ENCODE measurements around the gene SCMH1.
A peak's percentile ranks its signal among the peaks of the same experiment; 100 is the strongest.
"Not testable (repeated sequence)": the region's sequence is repeated elsewhere in the genome, so short reads cannot be mapped to it uniquely, and the experiment has no call there.

SCMH1 gene

DNA sequence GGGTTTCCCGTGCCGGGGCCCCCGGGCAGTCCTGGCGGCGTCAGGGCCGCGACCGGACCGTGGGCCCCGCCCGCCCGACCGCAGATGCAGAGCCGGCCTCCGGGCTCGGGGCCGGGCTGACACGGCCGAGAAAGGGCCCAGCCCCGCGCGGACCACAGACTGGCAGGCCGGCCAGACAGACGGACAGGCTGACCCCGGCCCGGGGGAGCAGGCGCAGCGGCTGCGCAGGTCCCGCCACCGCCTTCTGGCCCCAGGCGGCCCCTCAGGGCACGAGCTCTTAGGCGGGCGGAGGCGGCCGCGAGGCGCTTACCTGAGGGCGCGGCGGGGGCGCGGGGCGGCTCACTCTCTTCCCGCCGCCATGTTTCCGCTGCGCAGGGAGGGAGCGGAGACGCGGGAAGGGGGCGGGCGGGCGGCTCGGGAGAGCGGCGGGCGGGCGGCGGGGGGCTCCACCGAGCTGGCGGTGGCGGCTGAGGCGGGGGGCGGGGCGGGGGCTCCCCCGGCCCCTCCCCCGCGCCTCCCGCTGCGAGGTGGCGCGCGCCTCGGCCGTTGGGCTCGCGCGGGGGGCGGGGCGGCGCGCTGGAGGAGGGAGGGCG, at the start of gene SCMH1:
Gene SCMH1 (minus strand): TSS at position 558 of the 593 bp plus-strand sequence. CDS start 56,173 bp downstream, outside the sequence.
- DNase-seq = peak; percentile 60

DNA sequence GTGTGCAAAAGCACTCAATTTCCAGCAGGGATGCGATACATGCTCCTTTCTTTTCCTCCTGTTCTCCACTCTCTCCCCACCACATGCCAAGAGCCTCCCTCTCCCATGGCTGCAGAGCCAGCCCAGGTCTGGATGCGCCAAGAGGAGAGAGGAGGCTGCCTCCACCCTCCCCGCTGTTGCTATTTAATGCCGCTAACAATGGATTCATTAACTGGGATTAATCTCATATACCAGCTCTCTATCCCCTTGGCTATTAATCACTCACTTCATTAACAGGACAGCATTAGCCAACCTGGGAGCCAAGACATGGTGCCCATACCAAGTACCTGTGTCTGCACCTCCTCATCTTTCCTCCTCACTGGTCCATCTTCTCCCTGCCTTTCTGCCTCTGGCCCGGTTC, 49.1 kb upstream of the SCMH1 start:
- no peak for DNase-seq

DNA sequence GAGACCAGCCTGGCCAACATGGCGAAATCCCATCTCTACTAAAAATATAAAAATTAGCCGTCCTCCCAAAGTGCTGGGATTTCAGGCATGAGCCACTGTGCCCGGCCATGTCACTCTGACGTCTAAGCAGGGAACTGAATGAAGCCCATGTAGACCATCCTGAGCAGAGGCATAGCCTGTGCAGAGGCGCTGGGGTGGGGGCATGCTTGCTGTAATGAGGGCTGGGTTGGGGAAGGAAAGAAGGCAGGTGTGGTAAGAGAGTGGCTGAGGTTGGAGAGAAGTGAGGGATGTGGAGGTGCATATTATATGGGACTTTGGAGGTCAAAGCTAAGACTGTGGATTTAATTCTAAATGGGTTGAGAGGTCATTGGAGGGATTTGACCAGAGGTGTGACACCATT, 47.1 kb upstream of the SCMH1 start:
- DNase-seq = no peak

DNA sequence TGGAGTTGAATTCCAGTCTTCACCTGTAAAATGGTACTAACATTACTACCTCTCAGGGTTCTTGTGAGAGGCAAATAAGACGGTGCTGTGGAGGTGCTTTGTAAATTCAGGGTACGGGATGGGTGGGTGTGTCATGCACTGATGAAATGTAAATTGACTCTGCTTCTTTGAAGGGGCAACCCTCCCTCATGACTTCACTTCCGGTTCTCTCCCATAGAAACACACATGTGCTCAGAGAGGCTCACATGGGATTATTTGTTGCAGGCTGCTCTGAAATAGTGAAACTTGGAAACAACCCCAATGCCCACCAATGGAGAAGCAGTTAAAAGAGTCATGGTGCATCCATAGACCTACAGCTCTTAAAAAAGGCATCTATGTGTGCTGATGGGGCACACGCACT, 44.9 kb upstream of the SCMH1 start:
- no peak for DNase-seq

DNA sequence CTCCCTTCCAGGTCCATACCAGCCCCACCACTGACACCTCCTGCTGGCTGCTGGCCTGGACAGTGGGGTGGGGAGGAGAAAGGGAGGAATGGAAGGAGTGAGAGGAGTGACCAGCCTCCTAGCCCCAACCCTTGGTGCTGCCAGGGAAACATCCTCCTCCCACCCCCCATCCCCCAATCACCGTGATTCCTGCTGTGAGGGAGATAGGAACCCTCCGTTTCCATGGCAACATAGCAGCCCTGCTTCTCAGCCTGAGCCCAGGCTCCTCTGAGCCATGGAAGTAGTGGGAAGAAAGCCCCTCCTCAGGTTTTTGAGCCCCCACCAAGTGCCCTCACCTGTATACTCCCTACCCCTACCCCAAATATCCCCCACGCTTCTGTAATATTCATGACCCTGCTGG, 44.4 kb upstream of the SCMH1 start:
- no peak for DNase-seq

DNA sequence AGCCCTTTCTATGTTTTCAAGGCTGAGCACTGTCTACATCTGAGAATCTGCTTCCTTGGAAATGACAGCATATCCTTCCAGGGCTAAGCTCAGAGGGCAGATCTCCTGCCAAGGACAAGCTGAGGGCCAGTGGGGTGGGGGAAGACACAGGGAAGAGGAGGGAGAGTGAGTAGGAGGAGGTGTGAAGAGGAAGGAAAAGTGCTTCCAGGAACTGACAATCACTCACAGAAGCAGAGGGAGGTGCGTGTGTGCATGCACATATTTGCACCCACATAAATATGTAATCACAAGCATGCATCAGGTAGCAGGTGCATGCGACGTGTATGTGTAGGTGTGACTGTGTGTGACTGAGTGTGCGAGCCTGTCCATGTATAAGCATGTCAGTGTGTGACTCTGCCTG, 43.7 kb upstream of the SCMH1 start:
- DNase-seq = no peak

DNA sequence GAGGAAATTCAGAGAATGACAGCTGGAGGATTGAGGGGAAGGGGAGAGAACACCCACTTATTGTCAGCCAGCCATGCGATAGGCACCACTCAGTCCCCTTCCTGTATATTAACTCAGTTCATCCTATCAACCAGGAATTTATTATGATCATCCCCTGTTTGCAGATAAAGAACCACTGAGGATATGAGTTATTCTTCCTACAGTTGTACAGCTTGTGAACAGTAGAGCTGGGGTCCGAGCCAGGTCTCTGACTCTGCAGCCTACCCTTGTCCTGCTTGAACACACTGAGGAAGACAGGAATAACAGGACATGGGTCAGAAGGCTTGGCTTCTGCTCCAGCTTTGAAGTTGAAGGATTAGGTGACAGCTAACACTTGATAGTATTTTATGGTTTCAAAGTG, 42.0 kb upstream of the SCMH1 start:
- DNase-seq = no peak

DNA sequence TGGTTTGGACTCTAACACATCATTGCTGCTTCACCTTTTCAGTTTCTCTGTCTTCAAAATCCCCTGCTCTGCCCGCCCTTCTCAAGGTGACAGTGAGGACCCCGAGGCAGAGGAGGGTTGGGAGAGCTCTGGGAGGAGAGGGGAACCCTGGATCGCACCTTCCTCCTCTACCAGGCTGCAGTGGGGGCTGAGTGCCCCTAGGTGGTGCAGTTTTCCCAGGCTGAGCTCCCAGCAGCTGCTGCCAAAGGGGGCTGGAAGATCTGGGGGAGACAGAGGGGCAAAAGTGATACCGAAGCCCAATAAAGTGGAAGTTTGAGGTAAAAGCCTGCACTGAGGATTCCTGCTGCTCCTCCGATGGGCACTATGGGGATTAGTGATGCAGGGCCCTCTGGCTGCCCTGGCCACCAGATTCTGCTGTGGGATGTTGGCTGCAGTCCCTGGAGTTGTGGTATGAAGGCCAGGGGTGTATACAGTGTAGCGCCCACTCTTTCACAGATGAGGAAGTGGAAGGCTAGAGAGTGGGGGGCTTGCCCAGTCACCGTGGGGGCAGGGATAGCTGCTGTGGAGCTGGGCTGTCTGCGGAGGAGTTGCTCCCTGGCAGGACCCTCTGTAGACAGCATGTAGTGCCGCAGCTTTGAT, 40.7 kb upstream of the SCMH1 start:
- DNase-seq = peak; percentile 15

DNA sequence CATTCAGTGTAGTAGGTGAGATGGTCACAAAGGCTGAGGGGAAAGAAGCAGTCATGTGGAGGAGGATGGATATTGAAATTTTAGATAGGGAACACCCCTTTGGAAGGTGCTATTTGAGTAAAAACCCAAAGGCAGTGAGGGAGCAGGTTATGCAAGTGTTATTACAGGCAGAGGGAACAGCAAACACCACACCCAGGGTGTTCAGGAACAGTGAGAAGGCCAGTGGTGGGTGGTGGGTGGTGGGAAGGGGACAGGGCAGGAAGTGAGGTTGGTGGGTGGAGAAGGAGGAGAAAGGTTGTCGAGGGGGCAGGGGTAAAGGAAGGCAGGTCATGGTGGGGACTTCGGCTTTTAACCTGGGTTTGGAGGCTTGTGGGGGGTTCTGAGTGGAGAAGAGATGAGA, 39.2 kb upstream of the SCMH1 start:
- no peak for DNase-seq

DNA sequence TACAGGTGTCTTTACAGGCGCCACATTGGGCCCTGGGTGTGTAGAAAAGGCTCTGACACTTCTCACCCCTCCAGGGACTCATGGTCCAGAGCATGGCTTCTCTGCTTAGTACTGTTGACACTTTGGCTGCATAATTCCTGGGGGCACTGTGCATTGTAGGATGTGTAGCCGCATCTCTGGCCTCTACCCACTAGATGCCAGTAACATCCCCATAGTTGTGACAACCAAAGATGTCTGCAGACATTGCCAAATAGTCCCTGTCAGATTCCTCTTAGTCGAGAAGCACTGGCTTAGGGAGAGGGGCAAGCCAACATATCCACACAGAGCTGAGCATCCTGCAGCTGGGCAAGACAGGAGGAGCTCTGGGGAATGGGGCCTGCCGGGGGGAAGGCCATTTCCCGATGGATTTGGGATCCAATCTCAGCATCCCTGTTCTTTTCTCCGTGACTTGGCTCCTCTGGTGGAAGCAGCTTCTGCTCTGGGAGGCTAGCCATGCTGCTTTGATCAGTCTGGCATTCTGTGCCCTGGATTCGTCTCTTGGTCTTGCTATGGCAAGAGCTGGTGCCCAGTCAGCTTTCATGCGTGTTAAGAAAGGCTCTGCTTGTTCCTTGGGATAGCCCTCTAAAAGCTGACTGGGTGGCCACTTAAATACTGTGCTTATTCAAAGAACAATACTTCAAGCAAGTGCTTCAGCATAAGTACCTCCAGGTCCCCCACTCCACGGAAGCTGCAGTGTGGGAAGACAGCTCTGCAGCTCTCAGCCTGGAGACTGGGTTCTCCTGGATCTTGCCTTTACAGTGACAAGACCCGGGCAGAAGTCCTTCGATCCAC, 38.3 kb upstream of the SCMH1 start:
- no peak for DNase-seq

DNA sequence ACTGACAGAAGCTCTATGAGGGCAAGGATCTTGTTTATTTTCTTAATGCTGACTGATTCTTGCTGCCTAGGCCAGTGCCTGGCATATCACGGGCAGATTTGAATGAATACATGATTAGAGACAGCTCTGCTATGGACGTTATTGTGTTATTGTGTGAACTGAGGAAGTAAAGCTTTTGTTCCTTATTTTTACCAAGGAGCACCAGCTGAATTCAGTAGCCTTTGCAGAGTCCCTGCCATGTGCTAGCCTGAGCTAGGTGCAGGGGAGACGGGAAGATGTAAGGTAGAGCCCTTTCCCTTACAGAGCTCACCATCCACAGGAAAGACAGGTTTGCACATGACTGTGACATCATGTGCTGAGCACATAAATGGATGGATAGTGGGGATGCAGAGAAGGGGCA, 36.0 kb upstream of the SCMH1 start:
- DNase-seq = no peak

DNA sequence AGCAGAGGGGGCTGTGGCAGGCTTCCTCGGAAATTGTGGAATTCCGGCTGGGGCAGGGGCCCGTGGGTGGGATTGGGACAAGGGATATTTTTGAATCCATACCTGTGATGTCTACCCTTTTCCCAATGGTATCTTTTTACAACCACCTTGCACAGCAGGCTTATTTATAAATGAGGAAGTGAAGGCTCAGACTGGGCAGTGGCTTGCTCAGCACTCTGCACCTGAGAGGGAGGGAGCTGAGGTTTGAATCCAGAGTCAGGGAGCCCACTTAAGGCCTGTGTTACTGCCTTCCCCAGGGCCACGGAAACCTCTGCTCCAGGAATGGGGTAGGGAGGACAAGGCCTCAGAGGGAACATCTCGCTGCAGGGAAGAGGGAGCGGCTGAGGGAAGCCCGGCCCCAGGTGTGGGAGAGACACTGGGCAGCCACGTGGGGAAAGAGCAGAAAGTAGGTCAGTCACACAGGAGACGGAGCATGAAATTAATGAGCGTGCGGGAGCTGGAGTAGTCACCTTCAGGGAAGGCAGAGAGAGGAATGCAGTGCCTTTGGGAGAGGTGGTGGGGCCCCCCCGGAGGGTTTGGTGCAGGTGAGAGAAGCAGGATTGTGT, 35.4 kb upstream of the SCMH1 start:
- DNase-seq = no peak

DNA sequence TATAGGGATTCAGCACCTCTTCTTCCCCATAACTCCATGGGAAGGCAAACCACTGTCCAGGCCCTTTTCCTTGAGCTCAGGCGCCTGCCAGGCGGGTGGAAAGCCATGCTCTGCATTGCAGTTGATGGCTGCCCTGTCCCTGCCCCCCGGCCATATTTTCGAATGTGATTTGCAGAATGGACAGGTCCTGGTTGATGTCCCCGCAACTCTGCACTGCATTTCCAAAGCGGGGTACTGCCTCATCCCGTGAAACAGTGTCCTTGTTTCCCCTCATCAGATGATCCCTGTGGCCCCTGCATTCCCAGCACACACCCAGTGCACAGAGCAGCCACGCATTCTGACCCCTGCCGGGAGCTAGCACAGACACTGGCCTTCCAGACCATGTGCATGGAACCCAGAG, 33.7 kb upstream of the SCMH1 start:
- DNase-seq = no peak

DNA sequence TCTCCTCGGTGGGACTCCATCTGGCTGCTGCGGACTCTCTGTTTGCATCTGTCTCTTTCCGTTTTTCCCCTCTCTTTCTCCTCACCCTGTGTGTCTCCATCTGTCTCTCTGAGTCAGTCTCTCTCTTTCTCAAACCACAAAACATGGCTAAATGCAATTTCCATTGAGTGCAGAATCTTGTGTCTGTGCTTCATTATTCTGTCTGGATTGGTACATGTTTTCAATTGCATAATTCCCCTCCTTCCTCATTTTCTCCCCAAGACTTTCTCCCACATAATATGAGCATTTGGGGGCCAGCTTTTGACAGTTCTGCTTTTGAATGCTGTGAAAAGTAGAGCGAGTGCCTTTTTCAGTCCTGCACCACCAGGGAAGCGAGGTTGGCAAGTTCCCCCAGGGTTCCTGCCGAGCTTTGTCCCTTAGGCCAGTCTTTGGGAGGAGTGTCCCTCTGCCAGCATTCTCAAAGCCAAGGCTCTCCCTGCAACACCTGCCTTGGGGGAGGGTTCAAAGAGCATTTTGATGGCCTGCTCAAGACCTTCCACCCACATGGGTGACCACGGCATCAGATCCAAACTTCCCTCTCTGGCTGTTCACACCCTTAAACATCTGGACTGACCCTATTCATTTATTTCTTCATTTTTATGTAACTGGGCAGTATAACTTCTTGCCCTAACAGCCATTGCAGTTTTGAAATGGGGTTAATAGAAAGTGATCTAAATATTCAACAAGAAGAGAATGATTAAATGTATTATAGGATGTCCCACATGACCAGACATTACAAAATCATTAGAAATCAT, 32.8 kb upstream of the SCMH1 start:
- DNase-seq = no peak

DNA sequence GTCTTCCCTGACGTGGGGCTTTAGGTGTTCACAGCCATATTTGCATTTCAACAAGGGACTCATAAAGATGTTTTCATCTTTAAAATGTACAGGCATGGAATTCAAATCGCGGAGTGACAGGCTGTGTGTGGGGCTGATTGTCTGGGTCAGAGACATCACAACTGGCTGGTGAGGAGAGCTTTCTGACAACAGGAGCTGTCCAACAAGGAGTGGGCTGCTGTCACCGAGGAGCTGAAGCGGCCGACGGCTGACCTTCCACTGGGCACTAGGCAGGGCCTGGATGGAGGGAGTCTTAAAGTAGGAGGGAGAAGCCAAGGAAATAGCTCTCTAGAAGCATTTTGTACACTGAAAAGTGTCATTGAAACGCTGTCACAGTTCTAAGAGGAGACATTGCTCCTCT, 30.5 kb upstream of the SCMH1 start:
- DNase-seq = no peak

DNA sequence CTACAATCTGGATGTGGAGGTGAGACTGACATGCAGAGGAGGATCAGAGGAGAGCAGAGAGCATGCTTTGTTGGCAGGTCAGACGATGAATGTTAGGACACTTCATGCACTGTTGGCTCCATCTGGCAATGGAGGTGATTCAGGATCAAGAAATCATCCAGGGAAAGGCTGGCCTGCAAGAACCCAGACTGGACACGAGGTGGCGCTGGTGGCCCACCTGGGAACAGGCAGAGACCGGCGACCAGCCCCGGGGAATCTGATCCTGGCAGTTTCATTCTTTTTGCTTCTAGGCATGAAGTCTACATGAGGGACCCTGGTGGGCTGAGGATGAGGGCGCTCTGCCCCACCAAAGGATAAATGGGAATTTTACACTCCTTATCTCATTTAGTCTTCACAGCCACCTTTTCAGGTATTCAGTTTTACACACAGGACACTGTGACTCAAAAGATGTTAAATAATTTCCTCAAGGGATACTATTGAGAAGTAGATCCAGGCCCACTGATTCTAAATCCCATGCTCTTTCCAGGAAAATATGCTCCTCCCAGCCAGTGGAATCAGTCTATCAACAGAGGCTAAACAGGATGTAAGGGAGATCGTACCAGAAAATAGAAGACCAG, 26.2 kb upstream of the SCMH1 start:
- peak; percentile 60 for DNase-seq

DNA sequence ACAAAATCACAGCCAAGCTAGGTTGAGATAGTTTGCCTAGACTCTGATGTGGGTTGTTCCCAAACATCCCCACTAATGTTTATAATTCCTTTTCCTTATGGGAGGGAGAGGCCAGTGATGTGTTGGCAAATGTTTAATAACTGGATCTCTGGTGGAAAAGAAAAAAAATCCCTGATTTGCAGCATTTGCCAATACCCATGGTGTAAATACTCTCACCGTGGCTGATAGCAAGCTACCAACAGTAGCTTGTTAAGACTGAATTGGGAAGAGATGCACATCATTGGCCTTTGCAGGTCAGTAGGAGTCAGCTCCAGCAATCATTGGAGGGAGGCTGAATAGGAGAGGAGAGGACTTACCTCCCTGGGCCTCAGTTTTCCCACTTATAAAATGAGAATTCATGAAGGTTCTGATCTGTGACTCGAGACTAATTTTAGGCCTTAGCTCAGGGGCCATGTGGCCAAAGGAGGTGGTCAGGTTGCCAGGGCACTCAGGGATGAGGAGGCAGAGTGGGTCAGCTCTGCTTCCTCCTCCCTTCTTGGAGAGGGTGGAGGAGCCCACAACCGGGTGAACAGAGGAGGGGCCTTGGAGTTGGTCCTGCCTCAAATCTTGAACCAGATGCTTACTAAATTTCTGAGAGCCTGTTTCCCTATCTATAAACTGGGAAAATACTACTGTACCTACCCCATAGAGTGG, 20.0 kb upstream of the SCMH1 start:
- no peak for DNase-seq

DNA sequence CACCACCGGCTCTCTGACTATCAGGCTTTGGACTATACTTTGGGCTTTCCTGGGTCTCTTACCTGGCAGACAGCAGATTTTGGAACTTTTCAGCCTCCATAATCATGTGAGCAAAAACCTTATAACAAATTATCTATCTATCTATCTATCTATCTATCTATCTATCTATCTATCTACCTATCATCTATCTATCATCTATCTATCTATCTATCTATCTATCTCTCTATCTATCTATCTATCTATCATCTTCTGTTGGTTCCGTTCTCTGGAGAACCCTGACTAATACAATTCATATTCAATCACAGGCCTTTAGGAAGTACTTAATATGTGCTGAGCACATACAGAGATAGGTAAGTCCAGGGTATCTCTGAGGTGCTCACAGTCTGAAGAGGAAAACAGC, 18.7 kb upstream of the SCMH1 start:
- no peak for DNase-seq

DNA sequence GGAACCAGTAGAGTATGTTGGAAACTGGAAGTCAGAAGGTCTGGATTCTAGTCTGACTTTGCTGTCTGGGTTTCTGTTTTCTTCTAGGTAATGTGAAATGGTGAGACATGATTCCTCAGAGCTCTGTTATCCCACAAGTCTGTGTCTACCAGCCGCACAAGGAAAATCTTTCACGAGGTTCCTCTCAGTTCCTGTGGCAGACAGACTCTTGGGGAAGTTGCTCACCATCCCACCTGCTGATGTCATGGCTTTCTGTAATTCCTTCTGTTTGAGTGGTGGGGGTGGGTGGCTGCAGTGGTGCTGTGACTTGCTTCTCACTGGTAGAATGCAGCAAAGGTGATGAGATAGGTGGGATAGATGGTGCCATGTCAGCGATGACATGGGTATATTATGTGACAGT, 17.1 kb upstream of the SCMH1 start:
- no peak for DNase-seq

DNA sequence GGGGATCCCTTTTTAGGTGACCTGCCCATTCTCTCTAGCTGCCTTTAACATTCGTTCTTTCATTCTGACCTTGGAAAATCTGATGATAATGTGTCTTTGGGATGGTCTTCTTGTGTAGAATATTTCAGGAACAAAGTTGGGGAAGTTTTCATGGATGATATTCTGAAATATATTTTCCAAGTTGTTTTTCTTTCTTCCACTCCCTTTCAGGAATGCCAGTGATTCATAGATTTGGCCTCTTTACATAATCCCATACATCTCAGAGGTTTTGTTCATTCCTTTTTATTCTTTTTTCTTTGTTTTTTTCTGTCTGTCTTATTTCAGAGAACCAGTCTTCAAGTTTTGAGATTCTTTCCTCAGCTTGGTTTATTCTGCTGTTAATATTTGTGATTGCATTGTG, 13.9 kb upstream of the SCMH1 start:
- no peak for DNase-seq

DNA sequence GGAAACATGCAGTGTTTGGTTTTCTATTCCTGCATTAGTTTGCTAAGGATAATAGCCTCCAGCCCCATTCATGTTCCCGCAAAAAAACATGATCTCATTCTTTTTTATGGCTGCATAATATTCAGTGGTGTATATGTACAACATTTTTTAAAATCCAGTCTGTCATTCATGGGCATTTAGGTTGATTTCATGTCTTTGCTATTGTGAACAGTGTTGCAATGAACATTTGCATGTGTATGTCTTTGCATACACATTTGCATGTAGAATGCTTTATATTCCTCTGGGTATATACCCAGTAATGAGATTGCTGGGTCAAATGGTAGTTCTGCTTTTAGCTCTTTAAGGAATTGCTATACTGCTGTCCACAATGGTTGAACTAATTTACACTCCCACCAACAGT, 9.0 kb upstream of the SCMH1 start:
- not testable (repeated sequence) for DNase-seq

DNA sequence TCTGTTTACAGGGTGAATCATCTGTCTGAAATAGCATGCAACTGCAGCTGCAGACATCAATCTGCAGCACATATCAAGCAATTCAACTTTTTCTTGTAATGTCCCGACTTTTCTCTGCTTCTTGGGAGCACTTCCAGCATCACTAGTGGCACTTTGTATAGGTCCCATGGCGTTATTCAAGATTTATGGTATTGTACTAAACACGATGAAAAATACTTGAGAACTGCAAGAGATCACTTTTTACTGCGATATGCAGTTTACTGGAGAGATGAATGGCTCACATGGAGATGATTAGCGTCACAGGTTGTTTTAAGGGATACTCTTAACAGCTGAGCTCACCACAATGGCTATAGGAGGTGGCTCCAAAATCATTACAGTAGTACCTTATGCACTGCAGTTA, 7.2 kb upstream of the SCMH1 start:
- no peak for DNase-seq
